RWPE2 (cell line): Measurements from ENCODE around the gene AQP9.

Experiments
- ATAC-seq: fragments of 200-7000 bp; cut with Tn5 transposase; 3 replicates; pipeline ENCODE4 v1.9.1; 2021; ENCODE audit warnings: low read depth
- DNase-seq: peaks from one replicate; pipeline ENCODE4 v3.0.0-alpha.2; 2020; ENCODE audit warnings: low spot score
- H3K27ac ChIP-seq: fragments of 450-650 bp; 2 replicates; pipeline ENCODE4 v1.5.1; 2017; ENCODE audit warnings: mild to moderate bottlenecking; ENCODE audit not compliant: poor library complexity, severe bottlenecking
- H3K27me3 ChIP-seq: fragments of 250-450 bp; sonication (Bioruptor Pico); 2 replicates; pipeline ENCODE4 v1.5.1; 2021; ENCODE audit warnings: mild to moderate bottlenecking, moderate library complexity; ENCODE audit not compliant: insufficient read depth, poor library complexity, severe bottlenecking
- H3K36me3 ChIP-seq: fragments of 250-450 bp; sonication (Bioruptor Pico); 2 replicates; pipeline ENCODE4 v1.5.1; 2020; ENCODE audit warnings: low read depth, mild to moderate bottlenecking, moderate library complexity
- H3K4me1 ChIP-seq: fragments of 250-450 bp; sonication (Bioruptor Pico); 2 replicates; pipeline ENCODE4 v1.5.1; 2021; ENCODE audit warnings: mild to moderate bottlenecking, moderate library complexity; ENCODE audit not compliant: insufficient read depth, poor library complexity, severe bottlenecking
- H3K4me3 ChIP-seq: fragments of 250-450 bp; sonication (Bioruptor Pico); 2 replicates; pipeline ENCODE4 v1.5.1; 2021; ENCODE audit warnings: mild to moderate bottlenecking, moderate library complexity; ENCODE audit not compliant: severe bottlenecking
- H3K9me3 ChIP-seq: fragments of 250-450 bp; sonication (Bioruptor Pico); 2 replicates; pipeline ENCODE4 v1.5.1; 2021; ENCODE audit warnings: mild to moderate bottlenecking, moderate library complexity; ENCODE audit not compliant: severe bottlenecking
- CTCF ChIP-seq: fragments of 450-650 bp; IDR thresholded peaks from one replicate; pipeline ENCODE4 v1.5.1; 2017; ENCODE audit warnings: mild to moderate bottlenecking, moderate library complexity; ENCODE audit not compliant: poor library complexity, severe bottlenecking

Gene AQP9

GRCh38 chr15:58137686-58138085 is 495 bp upstream of the AQP9 start:
- H3K4me1 ChIP-seq, result no peaks in the 10 kb centered on the region
- H3K9me3 ChIP-seq, result no peaks in the 10 kb centered on the region
- no peaks in the 10 kb centered on the region for H3K27me3 ChIP-seq
- no peak overlapping the region for H3K27ac ChIP-seq
- no peaks in the 10 kb centered on the region for H3K36me3 ChIP-seq
- H3K4me3 ChIP-seq, result no peak overlapping the region
- DNase-seq (no peak), ATAC-seq (no peak)
- TF ChIP-seq CTCF, result no peak

GRCh38 chr15:58139276-58139988 is 1.3 kb downstream of the AQP9 start:
- no peak overlapping the region for H3K4me3 ChIP-seq

GRCh38 chr15:58139989-58140522 is 1.9 kb downstream of the AQP9 start:
- Histone ChIP-seq H3K4me3 (no peak overlapping the region), H3K4me1 (no peaks in the 10 kb centered on the region), H3K27ac (no peak overlapping the region), H3K9me3 (no peaks in the 10 kb centered on the region), H3K27me3 (no peaks in the 10 kb centered on the region), H3K36me3 (no peaks in the 10 kb centered on the region)
- ATAC-seq (no peak), DNase-seq (no peak)
- no peak for TF ChIP-seq CTCF

More at GRCh38 chr15:58139276-58139988, 1.3 kb downstream of the AQP9 start:
- DNase-seq (no peak), ATAC-seq (no peak)
- Histone ChIP-seq H3K36me3 (no peaks in the 10 kb centered on the region), H3K4me1 (no peaks in the 10 kb centered on the region), H3K27me3 (no peaks in the 10 kb centered on the region), H3K9me3 (no peaks in the 10 kb centered on the region), H3K27ac (no peak overlapping the region)
- no peak for TF ChIP-seq CTCF

GRCh38 chr15:58141894-58142293 is 3.7 kb downstream of the AQP9 start:
- no peak for TF ChIP-seq CTCF
- H3K27ac ChIP-seq, result no peak overlapping the region
- no peaks in the 10 kb centered on the region for H3K9me3 ChIP-seq
- H3K4me3 ChIP-seq, result no peak overlapping the region
- H3K4me1 ChIP-seq, result no peaks in the 10 kb centered on the region
- H3K27me3 ChIP-seq, result peaks cover 3% of the 10 kb centered on the region
- no peak for ATAC-seq
- no peak for DNase-seq
- H3K36me3 ChIP-seq, result no peaks in the 10 kb centered on the region
